Endothelial cell of umbilical vein (primary cell): ENCODE measurements around the gene NUDT21. TPM values are rescaled to one million over a fixed set of nuclear protein-coding genes. Genes with fewer than 3 reads are reported as not detected.

Experiments used
- BruUV-seq: library from RNA; stranded (reverse); fragments of 400-500 nt; replicated peaks from 2 replicates; lab custom pipeline; 2021; lab: Mats Ljungman, UMichigan
- CTCF ChIA-PET: fragments of 300-600, 350-600 bp; sonication (Branson Sonifier 250); formaldehyde crosslinking; loops from one replicate; lab custom pipeline; 2021; ENCODE audit warnings: antibody characterized with exemption, inconsistent platforms; lab: Charles Lee
- POLR2A ChIA-PET: fragments of 300-600, 350-600 bp; sonication (Branson Sonifier 250); formaldehyde crosslinking; loops from one replicate; lab custom pipeline; 2021; ENCODE audit warnings: antibody characterized with exemption, inconsistent platforms; lab: Charles Lee
- DNase-seq: peaks from one replicate; pipeline ENCODE4 v3.0.0-alpha.2; 2011; ENCODE audit warnings: low read depth, low spot score
- FAIRE-seq: peaks from 2 replicates; lab custom pipeline; 2011; peaks lifted over from hg19 to GRCh38; lab: Jason Lieb, UNC
- H2AFZ ChIP-seq: 2 replicates; pipeline ENCODE4 v1.6.0; 2012; ENCODE audit warnings: low read depth, low read length, control low read depth, inconsistent platforms
- H3K27ac ChIP-seq: 2 replicates; pipeline ENCODE4 v1.5.1; 2011; ENCODE audit warnings: low read depth, mild to moderate bottlenecking, control low read depth, low read length, moderate library complexity; ENCODE audit not compliant: insufficient read depth
- H3K27me3 ChIP-seq, 2 experiments: 2 replicates each; pipeline versions ENCODE4 v1.6.0 to v1.6.1; 2011; ENCODE audit warnings: low read length in 2 of 2, mixed read lengths in 1 of 2; ENCODE audit not compliant: control insufficient read depth in 2 of 2, insufficient read depth in 2 of 2
- H3K36me3 ChIP-seq, 2 experiments: 2 replicates in 1 of 2; 3 replicates in 1 of 2; pipeline ENCODE4 v1.5.1; 2011; ENCODE audit warnings: low read length in 2 of 2, mild to moderate bottlenecking in 1 of 2, moderate library complexity in 1 of 2; ENCODE audit not compliant: control insufficient read depth in 2 of 2, insufficient read depth in 2 of 2; ENCODE audit errors: extremely low read depth in 1 of 2
- H3K4me1 ChIP-seq: 3 replicates; pipeline ENCODE4 v1.5.1; 2011; ENCODE audit warnings: mild to moderate bottlenecking, low read length; ENCODE audit not compliant: control insufficient read depth, insufficient read depth; ENCODE audit errors: extremely low read depth
- H3K4me2 ChIP-seq: 2 replicates; pipeline ENCODE4 v1.6.1; 2011; ENCODE audit warnings: low read length, control low read depth, mixed read lengths; ENCODE audit not compliant: insufficient read depth
- H3K4me3 ChIP-seq, 3 experiments: fragments of 200-600 bp in 1 of 3; sonication (generic), shearing (Covaris generic) in 1 of 3; replicated peaks in 1 of 3; 2 replicates each; pipeline ENCODE4 v1.5.1; 2011 to 2016; ENCODE audit warnings: control low read depth in 3 of 3, low read length in 3 of 3, mild to moderate bottlenecking in 2 of 3, inconsistent platforms in 1 of 3, low read depth in 1 of 3, moderate library complexity in 1 of 3; ENCODE audit not compliant: insufficient read depth in 1 of 3
- H3K79me2 ChIP-seq: 2 replicates; pipeline ENCODE4 v1.6.0; 2012; ENCODE audit warnings: low read length, inconsistent platforms; ENCODE audit not compliant: control insufficient read depth, insufficient read depth
- H3K9ac ChIP-seq: replicated peaks from 2 replicates; pipeline ENCODE3; 2011; ENCODE audit warnings: low read length, control low read depth; ENCODE audit not compliant: insufficient read depth; ENCODE audit errors: extremely low read depth
- H3K9me1 ChIP-seq: replicated peaks from 3 replicates; pipeline ENCODE4 v1.6.0; 2011; ENCODE audit warnings: mild to moderate bottlenecking, low read length; ENCODE audit not compliant: control insufficient read depth, insufficient read depth; ENCODE audit errors: extremely low read depth
- H3K9me3 ChIP-seq: replicated peaks from 2 replicates; pipeline ENCODE4 v1.5.1; 2012; ENCODE audit warnings: low read length, inconsistent platforms; ENCODE audit not compliant: control insufficient read depth, insufficient read depth
- H4K20me1 ChIP-seq: replicated peaks from 2 replicates; pipeline ENCODE3; 2011; ENCODE audit warnings: mild to moderate bottlenecking, low read length; ENCODE audit not compliant: control insufficient read depth, insufficient read depth; ENCODE audit errors: extremely low read depth
- CTCF ChIP-seq, 2 donors: IDR thresholded peaks; 1 replicate in 1 of 2; 2 replicates in 1 of 2; pipeline ENCODE4 v1.5.1; 2011; ENCODE audit warnings: low read length in 2 of 2, mild to moderate bottlenecking in 2 of 2, moderate library complexity in 2 of 2, control low read depth in 1 of 2, inconsistent platforms in 1 of 2, low read depth in 1 of 2; ENCODE audit not compliant: insufficient read depth in 1 of 2; ENCODE audit errors: extremely low read depth in 1 of 2
- EZH2 ChIP-seq: IDR thresholded peaks from 2 replicates; pipeline ENCODE4 v1.6.1; 2012; ENCODE audit warnings: borderline replicate concordance, low read depth, mild to moderate bottlenecking, moderate library complexity, low read length, inconsistent platforms; ENCODE audit not compliant: severe bottlenecking
- FOS ChIP-seq: IDR thresholded peaks from 2 replicates; pipeline ENCODE4 v1.6.1; 2011; ENCODE audit warnings: mild to moderate bottlenecking, low read length, moderate library complexity, borderline replicate concordance; ENCODE audit not compliant: insufficient read depth
- GATA2 ChIP-seq: IDR thresholded peaks from 2 replicates; pipeline ENCODE4 v1.7.0; 2011; ENCODE audit warnings: low read depth, mild to moderate bottlenecking, moderate library complexity, mixed read lengths, low read length; ENCODE audit not compliant: insufficient read length, insufficient read depth
- JUN ChIP-seq: IDR thresholded peaks from 2 replicates; pipeline ENCODE4 v1.6.1; 2011; ENCODE audit warnings: borderline replicate concordance, low read depth; ENCODE audit not compliant: insufficient read length, insufficient read depth
- MAX ChIP-seq: IDR thresholded peaks from 2 replicates; pipeline ENCODE4 v1.6.1; 2011; ENCODE audit not compliant: insufficient read depth, insufficient read length
- MYC ChIP-seq: IDR thresholded peaks from one replicate; pipeline ENCODE4 v1.6.1; 2011; ENCODE audit warnings: mild to moderate bottlenecking, low read depth, low read length
- POLR2A ChIP-seq: IDR thresholded peaks from 2 replicates; pipeline ENCODE4 v1.6.1; 2012; ENCODE audit warnings: low read depth, mild to moderate bottlenecking, control low read depth, low read length
- POLR2AphosphoS5 ChIP-seq: IDR thresholded peaks from 2 replicates; pipeline ENCODE4 v1.6.1; 2012; ENCODE audit warnings: low read depth, mild to moderate bottlenecking, control low read depth, low read length, moderate library complexity; ENCODE audit not compliant: insufficient read depth
- dilution Hi-C: fragments of 300-500 bp; cut with MboI; formaldehyde crosslinking; loops from one replicate; pipeline ENCODE4 v1.15.0; 2019; ENCODE audit warnings: low sequenced_read_pairs; ENCODE audit not compliant: extremely low pct_ligation_motif_present
- intact Hi-C: fragments of 100-400 bp; cut with micrococcal nuclease; formaldehyde crosslinking; loops from one replicate; pipeline ENCODE4 v1.10.0; 2022
- polyA plus RNA-seq, 4 experiments: library from polyadenylated mRNA; depleted of rRNA in 3 of 4; stranded (reverse) in 3 of 4; unstranded in 1 of 4; fragments of >200 nt; gene quantifications; 2 replicates each; pipeline versions ENCODE4 v1.2.1 to v1.2.3, GENCODE V29; 2011 to 2012; ENCODE audit warnings: missing spikeins in 1 of 4
- total RNA-seq: library from RNA; stranded (reverse); gene quantifications from 2 replicates; pipeline ENCODE4 v1.2.3, GENCODE V29; 2021

The NUDT21 gene
- total and polyA plus RNA-seq, 2 donors (not counting 3 experiments of a cell fraction or from before 2014, with no cell fraction given): 56.4 to 158 TPM

- BruUV-seq: no TSS peak
- Histone ChIP-seq H3K4me2 (no peak overlapping the region), H3K9me3 (no peaks in the 10 kb centered on the region), H3K4me3 (no peak overlapping the region), H3K9me1 (no peaks in the 10 kb centered on the region), H3K4me1 (no peaks in the 10 kb centered on the region), H2AFZ (no peak overlapping the region), H3K27me3 (no peaks in the 10 kb centered on the region), H3K79me2 (no peaks in the 10 kb centered on the region), H3K27ac (no peak overlapping the region), H3K9ac (no peak overlapping the region), H3K36me3 (peaks cover 0 to 6% of the 10 kb centered on the region in 2 experiments), H4K20me1 (no peaks in the 10 kb centered on the region)
- DNase-seq: no peak
- CTCF ChIA-PET: interaction anchor here (0.6 kb wide), 3 partner anchors 9 to 756 kb away, joined by 3 read pairs; no protein-coding TSS in a partner anchor
- intact Hi-C loops: no loop called here
- dilution Hi-C loops: no loop called here
- TF ChIP-seq CTCF (IDR thresholded peaks at IDR 0.05; ENCODE audit: extremely low read depth in 1 of 2, insufficient read depth in 1 of 2, low read depth in 1 of 2, low read length in 2 of 2) (no peak), MYC (no peak), EZH2 (no peak), POLR2AphosphoS5 (no peak), FOS (no peak), GATA2 (no peak), JUN (no peak), MAX (no peak), POLR2A (no peak)
- FAIRE-seq: no peak
- POLR2A ChIA-PET: interaction anchor here (0.7 kb wide), 1 partner anchor 19 kb away, joined by 6 read pairs; no protein-coding TSS in a partner anchor
Observed at GRCh38 chr16:56493815-56494214, 42.7 kb upstream of the NUDT21 start.
